Embryonic facial prominence (tissue), 1 donor: ENCODE measurements around the gene CGRRF1.

ENCODE experiments used
- DNase-seq: peaks from one replicate; pipeline ENCODE4 v3.0.0-alpha.2; 2016; ENCODE audit errors: extremely low spot score

Gene CGRRF1

GRCh38 chr14:54489731-54490444 lies 19.8 kb upstream of the CGRRF1 start:
- DNase-seq = no peak

- no peak for DNase-seq
Measured at GRCh38 chr14:54490445-54491175, 19.1 kb upstream of the CGRRF1 start.

GRCh38 chr14:54493293-54493692 lies 16.4 kb upstream of the CGRRF1 start:
- no peak for DNase-seq

- no peak for DNase-seq
Measured at GRCh38 chr14:54497224-54497623, 12.5 kb upstream of the CGRRF1 start.

GRCh38 chr14:54498095-54498531 lies 11.6 kb upstream of the CGRRF1 start:
- DNase-seq = no peak

GRCh38 chr14:54498579-54498978 lies 11.1 kb upstream of the CGRRF1 start:
- DNase-seq = no peak

GRCh38 chr14:54500744-54501143 lies 9.0 kb upstream of the CGRRF1 start:
- DNase-seq = no peak

- DNase-seq = no peak
Measured at GRCh38 chr14:54501480-54501879, 8.2 kb upstream of the CGRRF1 start.

GRCh38 chr14:54502602-54503001 lies 7.1 kb upstream of the CGRRF1 start:
- DNase-seq = no peak

- no peak for DNase-seq
Measured at GRCh38 chr14:54503486-54503885, 6.2 kb upstream of the CGRRF1 start.

- DNase-seq = no peak
Measured at GRCh38 chr14:54512393-54512792, 2.7 kb downstream of the CGRRF1 start.

GRCh38 chr14:54515670-54516069 lies 6.0 kb downstream of the CGRRF1 start:
- no peak for DNase-seq

- DNase-seq = no peak
Measured at GRCh38 chr14:54516709-54517108, 7.0 kb downstream of the CGRRF1 start.

GRCh38 chr14:54524410-54524809 lies 14.7 kb downstream of the CGRRF1 start:
- DNase-seq = no peak

- DNase-seq = no peak
Measured at GRCh38 chr14:54528973-54529372, 19.3 kb downstream of the CGRRF1 start.

GRCh38 chr14:54529811-54530210 lies 20.1 kb downstream of the CGRRF1 start:
- no peak for DNase-seq

- no peak for DNase-seq
Measured at GRCh38 chr14:54532111-54533012, 22.7 kb downstream of the CGRRF1 start.

- DNase-seq = no peak
Measured at GRCh38 chr14:54533100-54533499, 23.4 kb downstream of the CGRRF1 start.

GRCh38 chr14:54535126-54535525 lies 25.4 kb downstream of the CGRRF1 start:
- DNase-seq = no peak

GRCh38 chr14:54535646-54536045 lies 25.9 kb downstream of the CGRRF1 start:
- no peak for DNase-seq

- no peak for DNase-seq
Measured at GRCh38 chr14:54537651-54538050, 27.9 kb downstream of the CGRRF1 start.

GRCh38 chr14:54538055-54538454 lies 28.3 kb downstream of the CGRRF1 start:
- no peak for DNase-seq
